A549 treated with dexamethasone at 1 μM for 4 hours (cell line): ENCODE data around the gene HSPBP1. TPM values are rescaled to one million over a fixed set of nuclear protein-coding genes. Genes with fewer than 3 reads are reported as not detected.

Experiments used
- total RNA-seq: library from RNA; stranded (reverse); fragments of 200-300 nt; extraction: Qiagen RNA extraction; gene quantifications from 5 replicates; pipeline ENCODE4 v1.2.3, GENCODE V29; 2022

The HSPBP1 gene, protein sequence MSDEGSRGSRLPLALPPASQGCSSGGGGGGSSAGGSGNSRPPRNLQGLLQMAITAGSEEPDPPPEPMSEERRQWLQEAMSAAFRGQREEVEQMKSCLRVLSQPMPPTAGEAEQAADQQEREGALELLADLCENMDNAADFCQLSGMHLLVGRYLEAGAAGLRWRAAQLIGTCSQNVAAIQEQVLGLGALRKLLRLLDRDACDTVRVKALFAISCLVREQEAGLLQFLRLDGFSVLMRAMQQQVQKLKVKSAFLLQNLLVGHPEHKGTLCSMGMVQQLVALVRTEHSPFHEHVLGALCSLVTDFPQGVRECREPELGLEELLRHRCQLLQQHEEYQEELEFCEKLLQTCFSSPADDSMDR
- total RNA-seq: 119 to 129 TPM (median 124 TPM) in 5 replicates

DNA sequence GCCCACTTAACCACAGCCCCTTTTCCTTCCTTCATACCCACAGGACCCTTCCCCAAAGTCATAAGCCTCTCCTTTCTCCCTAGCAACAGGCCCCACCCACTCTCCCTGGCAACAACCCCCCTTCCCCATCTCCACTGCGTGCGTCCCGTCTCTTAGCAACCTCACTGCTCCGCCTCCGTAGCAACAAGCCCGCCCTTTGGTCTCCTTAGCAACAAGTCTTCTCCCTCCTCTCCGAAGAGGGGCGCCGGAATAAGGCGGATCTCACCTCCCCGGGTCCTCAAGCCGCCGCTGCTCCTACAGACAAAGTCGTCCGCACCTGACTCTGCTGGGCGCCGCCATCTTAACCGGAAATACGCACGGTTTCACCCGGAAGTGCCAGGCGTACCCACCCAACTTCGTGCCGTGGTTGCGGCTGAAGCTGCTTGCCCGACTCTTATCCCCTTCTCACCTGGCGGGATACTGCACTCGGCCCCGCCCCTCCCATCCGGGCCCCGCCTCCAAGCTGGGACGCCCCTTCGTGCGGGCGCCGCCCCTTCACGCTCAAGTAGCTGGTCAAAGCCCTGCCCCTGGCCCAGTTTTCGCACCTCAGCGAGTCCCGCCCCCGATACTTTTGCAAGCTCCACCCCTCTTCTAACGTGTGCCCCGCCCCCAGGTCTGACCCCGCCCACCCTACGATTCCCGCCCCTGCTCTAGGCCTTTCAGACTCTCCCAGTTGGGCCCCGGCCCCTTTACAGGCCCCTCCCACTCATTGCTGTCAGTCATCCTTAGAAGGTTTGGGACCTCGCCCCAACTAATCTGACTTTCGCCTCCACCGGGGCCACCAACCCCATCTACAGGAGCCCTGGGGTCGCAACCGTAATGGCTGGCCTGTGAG lies at the start of gene HSPBP1:
Gene HSPBP1, minus strand, starts transcription at position 341 of the 874 bp plus-strand sequence. CDS start 502 bp downstream, outside the sequence.

DNA sequence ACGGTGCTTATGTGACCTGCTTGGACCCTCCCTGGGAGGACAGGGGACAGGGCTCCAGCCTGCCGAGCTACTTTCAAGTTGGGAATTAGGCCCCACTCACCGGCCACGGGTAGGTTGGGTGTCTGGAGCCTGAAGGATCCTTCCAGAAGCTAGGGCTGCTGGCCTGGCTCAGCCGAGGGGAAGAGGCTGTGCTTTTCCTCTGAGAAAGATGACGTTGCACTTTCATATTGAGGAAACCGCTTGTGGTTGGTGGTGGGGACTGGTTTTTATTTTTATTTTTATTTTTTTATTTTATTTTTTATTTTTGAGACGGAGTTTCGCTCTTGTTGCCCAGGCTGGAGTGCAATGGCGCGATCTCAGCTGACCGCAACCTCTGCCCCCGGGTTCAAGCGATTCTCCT lies 45.3 kb upstream of the HSPBP1 start, which contains the start of gene TMEM150B:
Gene TMEM150B, minus strand, starts transcription at position 170 of the 400 bp plus-strand sequence. CDS start 4,305 bp downstream, outside the sequence.

DNA sequence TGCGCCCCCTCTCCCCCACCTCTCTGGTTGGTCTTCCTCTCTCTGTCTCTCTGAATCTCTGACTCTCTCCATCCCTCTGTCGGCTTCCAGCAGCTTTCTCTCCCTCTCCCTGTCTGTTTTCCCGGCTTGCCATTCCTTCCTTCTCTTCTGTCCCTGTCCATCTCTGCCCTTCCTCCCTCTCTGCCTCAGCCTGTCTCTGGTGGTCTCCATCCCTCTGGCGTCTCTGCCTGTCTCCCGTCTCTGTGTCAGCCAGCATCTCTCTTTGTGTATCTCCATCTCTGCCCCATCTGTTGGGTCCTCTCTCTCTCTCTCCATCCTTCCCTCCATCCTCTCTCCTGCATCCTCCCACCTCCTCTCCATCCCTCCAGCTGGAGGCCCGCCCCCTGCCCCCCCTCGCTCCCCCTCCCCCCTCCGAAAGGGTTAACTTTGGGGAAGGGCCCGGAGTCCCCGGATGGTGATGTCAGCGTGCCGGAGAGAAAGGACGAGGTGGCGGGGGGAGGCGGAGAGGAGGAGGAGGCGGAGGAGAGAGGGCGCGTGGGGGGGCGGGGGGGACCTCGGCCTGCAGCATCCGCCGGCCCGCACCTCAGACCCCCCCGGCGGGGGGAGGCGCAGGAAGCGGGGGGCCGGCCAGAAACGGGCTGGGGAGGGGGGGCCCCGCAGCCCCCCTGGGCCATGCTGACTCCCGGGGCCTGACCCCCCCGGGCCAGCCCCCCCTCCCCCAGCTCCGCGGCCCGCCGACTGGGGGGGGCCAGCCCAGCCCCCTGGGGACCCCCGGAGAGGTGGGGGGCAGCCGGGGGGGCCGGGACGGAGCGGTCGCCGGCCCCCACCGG lies 3.9 kb upstream of the HSPBP1 start, which contains the start of gene BRSK1:
Gene BRSK1, plus strand, starts transcription at position 450 of the 830 bp plus-strand sequence. CDS start 446 bp downstream, outside the sequence.

DNA sequence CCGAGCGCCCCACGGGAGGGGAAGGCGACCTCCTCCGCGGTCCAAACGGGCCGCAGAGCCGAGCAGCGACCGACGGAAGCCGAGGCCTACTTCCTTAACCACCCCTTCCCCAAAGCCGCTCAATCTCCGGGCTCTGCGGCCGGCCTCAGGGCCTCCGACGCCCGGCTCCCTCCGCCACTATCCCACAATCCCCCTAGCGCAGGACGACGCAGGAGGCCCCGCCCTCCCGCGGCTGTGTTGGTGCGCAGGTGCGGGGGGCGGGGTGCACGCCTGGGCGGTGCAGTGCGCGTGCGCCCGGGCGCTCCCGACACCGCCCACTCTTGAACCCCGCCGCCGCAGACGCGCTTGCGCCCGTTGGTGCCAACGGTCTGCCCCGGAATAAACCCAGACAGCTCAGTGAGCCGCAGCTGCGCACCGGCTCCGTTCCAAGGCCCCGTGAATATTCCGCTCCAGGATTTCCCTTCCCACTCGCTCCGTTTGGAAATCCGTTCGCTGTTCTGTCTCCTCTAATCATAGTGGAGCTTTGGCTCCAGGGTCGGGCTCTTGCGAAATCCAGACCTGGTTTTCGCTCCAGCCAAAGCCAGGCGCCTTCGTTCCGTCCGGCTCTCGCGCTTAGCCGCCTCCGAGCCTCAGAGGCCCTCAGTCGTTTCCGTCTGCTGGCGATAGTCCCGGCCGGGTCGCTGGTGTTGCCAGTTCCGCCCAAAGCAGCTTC lies 20.9 kb downstream of the HSPBP1 start, which contains the start of gene PPP6R1:
Gene PPP6R1, minus strand, starts transcription at position 190 of the 712 bp plus-strand sequence. CDS start 11,914 bp downstream, outside the sequence.

DNA sequence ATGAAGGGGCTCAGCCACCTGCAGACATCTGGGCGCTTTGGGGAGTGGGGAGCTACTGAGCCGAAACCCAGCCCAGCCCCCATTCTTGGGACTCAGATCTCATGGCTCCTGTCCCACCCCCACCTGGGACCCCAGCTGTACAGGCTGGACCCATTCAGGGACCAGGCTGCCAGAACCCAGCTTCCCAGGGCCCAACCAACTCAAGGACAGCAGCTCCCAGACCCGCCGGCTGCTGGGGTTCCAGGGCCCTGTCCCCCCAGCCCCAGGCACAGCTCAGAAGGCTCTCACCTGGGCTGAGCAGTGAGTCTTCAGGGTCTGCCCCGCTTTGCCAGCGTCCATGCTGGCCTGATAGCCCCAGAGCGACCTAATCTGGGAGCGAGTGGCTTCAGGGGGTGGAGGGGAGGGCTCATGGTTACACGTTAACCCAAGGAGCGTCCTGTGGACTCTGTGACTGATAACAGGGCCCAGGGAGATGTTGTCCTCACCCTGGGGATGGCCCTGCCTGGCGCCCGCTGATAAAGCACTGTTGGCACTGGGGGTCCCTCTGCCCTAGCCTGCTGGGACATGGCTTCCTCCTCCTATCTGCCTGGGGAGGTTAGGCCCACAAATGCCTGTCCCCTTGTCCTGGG lies 51.4 kb downstream of the HSPBP1 start, which contains the start of gene TMEM86B:
Gene TMEM86B, minus strand, starts transcription at position 361 of the 629 bp plus-strand sequence. Its CDS starts 22 bp downstream, at position 339.

Other genes starting within 250 kb of the HSPBP1 start
- 0.13 to 0.27 TPM (median 0.18 TPM) in 4 of 5 replicates, not detected in the other for gene GP6, start 241.8 kb downstream of the HSPBP1 start, total RNA-seq
- gene RDH13, start 217.0 kb downstream of the HSPBP1 start, total RNA-seq: 15.4 to 23.5 TPM (median 22.0 TPM) in 5 replicates
- 2.9 to 5.9 TPM (median 5.1 TPM) in 5 replicates for gene EPS8L1, start 204.2 kb downstream of the HSPBP1 start, total RNA-seq
- gene PPP1R12C, start 162.5 kb downstream of the HSPBP1 start, total RNA-seq: 48.3 to 84.2 TPM (median 76.7 TPM) in 5 replicates
- 124 to 145 TPM (median 127 TPM) in 5 replicates for gene TNNT1, start 130.9 kb downstream of the HSPBP1 start, total RNA-seq
- 6.4 to 9.5 TPM (median 8.1 TPM) in 5 replicates for gene TNNI3, start 122.4 kb downstream of the HSPBP1 start, total RNA-seq
- 3.2 to 7.0 TPM (median 5.7 TPM) in 5 replicates for gene DNAAF3, start 113.5 kb downstream of the HSPBP1 start, total RNA-seq
- 1.4 to 3.7 TPM (median 2.6 TPM) in 5 replicates for gene SYT5, start 99.8 kb downstream of the HSPBP1 start, total RNA-seq
- gene PTPRH, start 70.6 kb downstream of the HSPBP1 start, total RNA-seq: 3.1 to 4.5 TPM (median 3.9 TPM) in 5 replicates
- gene TMEM86B, start 51.3 kb downstream of the HSPBP1 start, total RNA-seq: 2.5 to 4.7 TPM (median 3.8 TPM) in 5 replicates
- 75.8 to 120 TPM (median 119 TPM) in 5 replicates for gene PPP6R1, start 21.1 kb downstream of the HSPBP1 start, total RNA-seq
- 2.1 to 4.9 TPM (median 3.1 TPM) in 5 replicates for gene BRSK1, start 3.9 kb upstream of the HSPBP1 start, total RNA-seq
- gene TMEM150B, start 45.2 kb upstream of the HSPBP1 start, total RNA-seq: not detected in 5 replicates
- gene KMT5C, start 59.8 kb upstream of the HSPBP1 start, total RNA-seq: 3.2 to 5.5 TPM (median 4.9 TPM) in 5 replicates
- 0.75 to 1.2 TPM (median 0.91 TPM) in 5 replicates for gene COX6B2, start 74.6 kb upstream of the HSPBP1 start, total RNA-seq
- 0.08 to 0.22 TPM (median 0.15 TPM) in 5 replicates for gene GARIN5B, start 83.2 kb upstream of the HSPBP1 start, total RNA-seq
- 8.4 to 11.3 TPM (median 8.6 TPM) in 5 replicates for gene IL11, start 90.4 kb upstream of the HSPBP1 start, total RNA-seq
- 0.86 to 1.9 TPM (median 1.1 TPM) in 5 replicates for gene TMEM190, start 96.7 kb upstream of the HSPBP1 start, total RNA-seq
- gene TMEM238, start 104.2 kb upstream of the HSPBP1 start, total RNA-seq: 2.4 to 7.0 TPM (median 4.2 TPM) in 5 replicates
- 2,624 to 3,119 TPM (median 2,807 TPM) in 5 replicates for gene RPL28, start 105.8 kb upstream of the HSPBP1 start, total RNA-seq
- 251 to 469 TPM (median 409 TPM) in 5 replicates for gene UBE2S, start 127.7 kb upstream of the HSPBP1 start, total RNA-seq
- gene SHISA7, start 163.2 kb upstream of the HSPBP1 start, total RNA-seq: 0.02 TPM in 2 of 5 replicates, not detected in the others
- gene ISOC2, start 181.5 kb upstream of the HSPBP1 start, total RNA-seq: 48.5 to 57.4 TPM (median 51.3 TPM) in 5 replicates
- 0.10 TPM in 1 of 5 replicates, not detected in the others for gene C19orf85, start 184.6 kb upstream of the HSPBP1 start, total RNA-seq
- 4.2 to 7.9 TPM (median 7.2 TPM) in 5 replicates for gene ZNF628, start 196.5 kb upstream of the HSPBP1 start, total RNA-seq
- gene NAT14, start 205.1 kb upstream of the HSPBP1 start, total RNA-seq: 39.2 to 42.7 TPM (median 40.7 TPM) in 5 replicates
- 0.28 to 0.84 TPM (median 0.58 TPM) in 5 replicates for gene SSC5D, start 208.3 kb upstream of the HSPBP1 start, total RNA-seq